HG03135 (cell line): Measurements from ENCODE around the gene DHRS3.

Source experiments
- ATAC-seq: cut with Tn5 transposase; IDR thresholded peaks from one replicate; pipeline ENCODE4 v1.9.1; 2021; ENCODE audit warnings: mild to moderate bottlenecking, moderate library complexity; ENCODE audit not compliant: unreplicated experiment

Gene DHRS3

DNA sequence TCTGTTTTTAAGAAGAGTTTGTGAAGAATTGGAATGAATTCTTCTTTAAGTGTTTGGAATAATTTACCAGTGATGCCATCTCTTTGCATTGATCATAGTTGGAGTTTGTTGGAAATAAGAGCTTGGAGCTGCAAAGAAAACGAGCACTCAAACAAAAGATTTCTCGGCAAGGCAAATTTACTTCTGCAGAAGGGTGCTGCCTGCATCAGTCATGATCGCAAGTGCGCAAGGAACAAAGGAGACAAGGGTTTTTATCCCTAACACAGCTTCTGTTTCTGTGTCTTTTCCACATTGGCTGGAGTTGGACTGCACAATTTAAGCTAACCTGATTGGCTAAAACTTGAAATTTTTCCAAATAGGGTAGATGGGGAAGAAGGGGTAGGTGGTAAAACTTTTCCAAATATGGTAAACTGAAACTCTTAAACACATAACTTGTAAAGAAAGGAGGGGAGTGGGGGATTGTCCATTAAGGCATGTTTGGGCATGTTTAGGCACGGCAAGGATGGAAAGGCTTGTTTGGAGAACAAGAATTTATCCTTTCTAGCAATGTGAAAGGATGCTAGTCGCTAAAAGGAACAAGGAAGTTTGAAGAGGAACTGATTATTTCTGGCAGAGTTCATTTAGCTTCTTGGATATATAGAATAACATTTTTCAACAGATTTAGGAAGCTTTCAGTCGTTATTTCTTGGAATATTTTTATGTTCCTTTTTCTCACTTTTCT, 22.4 kb upstream of the DHRS3 start:
- no peak for ATAC-seq

DNA sequence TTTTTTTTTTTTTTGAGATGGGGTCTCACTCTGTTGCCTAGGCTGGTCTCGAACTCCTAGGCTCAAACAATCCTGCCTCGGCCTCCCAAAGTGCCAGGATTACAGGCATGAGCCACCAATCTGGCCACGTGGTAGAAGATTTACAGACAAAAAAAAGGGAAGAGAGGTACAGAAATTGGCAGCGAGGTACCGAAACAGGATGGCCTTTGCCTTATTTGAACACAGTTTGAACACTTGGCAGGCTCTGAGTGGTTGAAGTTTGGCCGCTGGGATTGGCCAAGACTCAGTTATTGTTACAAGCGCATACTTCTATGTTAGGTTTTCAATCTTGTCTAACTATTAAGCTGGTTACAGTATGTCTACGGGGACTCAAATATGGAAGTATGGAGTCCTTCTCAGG, 19.7 kb upstream of the DHRS3 start:
- ATAC-seq = no peak

DNA sequence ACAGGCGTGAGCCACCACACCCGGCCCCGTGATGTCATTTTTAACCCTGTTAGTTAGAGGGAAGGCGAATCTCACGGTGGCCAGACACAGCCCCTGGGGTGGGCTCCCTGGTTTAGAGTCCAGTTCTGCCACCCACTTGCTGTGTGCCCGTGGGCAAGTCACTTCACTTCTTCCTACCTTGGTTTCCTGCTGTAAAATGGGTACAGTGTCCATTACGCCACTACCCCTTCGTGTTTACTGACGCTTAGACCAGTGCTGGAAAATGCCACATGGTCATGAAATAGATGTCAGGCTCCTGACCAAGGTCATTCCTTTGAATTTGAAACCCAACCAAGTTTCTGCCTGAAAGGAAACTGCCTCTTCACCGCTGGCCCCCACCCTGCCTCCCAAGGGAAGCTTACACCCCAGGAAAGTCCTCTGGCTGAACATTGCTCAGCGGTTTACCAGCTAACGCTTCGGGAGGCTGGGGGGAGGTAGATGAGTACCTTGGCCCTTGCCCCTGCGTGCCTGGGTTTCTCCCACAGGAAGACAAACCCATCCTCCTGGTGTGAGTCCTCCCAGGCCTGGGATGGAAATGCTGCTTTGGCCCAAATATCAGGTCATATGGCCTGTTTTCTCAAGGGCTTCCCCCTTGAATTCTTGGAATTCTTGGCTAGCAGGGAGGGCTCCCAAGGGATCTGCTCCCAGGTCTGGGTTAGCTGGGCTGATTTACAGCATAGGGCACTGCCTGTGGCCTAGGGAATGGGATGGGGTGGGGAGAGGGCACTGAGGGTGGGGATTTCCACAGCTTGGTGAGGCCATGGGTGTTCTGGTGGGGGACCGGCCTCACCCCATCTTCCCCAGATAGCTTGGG, 18.3 kb upstream of the DHRS3 start:
- ATAC-seq = no peak

DNA sequence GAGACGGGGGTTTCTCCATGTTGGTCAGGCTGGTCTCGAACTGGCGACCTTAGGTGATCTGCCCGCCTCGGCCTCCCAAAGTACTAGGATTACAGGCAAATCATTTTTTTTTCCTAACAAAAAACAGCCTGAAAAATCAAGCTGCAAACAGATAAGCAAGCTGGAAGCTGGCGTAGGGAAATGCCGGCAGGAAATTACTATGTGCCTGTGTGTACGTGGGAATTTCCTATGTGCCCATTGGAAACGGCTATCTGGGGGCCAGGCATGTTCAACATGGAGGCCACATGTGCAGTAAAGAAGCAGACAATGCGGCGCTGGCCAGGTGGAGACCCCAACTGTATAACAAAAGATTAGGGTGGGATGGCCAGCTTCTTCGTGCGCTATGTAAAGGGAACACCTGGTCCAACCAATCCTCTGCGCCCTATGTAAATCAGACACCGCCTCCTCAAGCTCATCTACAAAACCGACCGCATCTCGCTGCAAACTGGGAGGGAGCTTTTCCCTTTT, 16.7 kb upstream of the DHRS3 start:
- no peak for ATAC-seq

DNA sequence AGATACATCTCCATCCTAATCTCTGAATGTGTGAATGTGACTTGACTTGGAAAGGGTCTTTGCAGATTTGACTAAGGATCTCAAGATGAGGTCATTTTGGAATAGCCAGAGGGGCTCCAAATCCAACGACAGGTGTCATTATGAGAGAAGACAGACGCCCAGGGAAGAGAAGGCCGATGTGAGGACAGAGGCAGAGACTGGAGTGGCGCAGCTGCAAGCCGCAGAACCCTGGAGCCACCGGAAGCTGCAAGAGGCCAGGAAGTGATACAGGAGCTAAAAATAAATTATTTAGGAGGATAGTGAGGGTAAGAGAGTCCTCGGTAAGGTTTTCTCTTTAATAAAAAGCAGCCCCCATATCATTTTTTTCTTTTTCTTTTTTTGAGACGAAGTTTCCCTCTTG, 16.1 kb upstream of the DHRS3 start:
- ATAC-seq = no peak

DNA sequence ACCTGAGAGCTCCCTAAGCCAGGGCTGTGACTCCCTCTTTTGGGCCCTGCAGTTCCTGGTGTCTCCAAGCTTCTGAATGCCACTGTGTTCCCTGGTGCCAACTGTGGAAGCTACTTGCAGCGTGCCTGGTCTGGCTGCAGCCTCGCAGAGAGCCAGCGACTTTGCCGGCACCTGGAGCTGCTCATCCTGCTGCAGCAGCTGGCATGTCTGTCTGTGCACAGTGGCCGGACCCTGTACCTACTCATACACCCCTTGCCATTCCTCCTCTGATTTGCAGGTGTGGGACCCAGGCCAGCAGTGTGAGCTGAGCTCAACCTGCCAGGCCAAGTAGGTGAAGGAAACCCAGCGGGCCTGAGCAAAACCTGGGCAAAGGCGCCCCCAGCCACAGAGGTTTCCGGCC, 13.6 kb upstream of the DHRS3 start:
- no peak for ATAC-seq

DNA sequence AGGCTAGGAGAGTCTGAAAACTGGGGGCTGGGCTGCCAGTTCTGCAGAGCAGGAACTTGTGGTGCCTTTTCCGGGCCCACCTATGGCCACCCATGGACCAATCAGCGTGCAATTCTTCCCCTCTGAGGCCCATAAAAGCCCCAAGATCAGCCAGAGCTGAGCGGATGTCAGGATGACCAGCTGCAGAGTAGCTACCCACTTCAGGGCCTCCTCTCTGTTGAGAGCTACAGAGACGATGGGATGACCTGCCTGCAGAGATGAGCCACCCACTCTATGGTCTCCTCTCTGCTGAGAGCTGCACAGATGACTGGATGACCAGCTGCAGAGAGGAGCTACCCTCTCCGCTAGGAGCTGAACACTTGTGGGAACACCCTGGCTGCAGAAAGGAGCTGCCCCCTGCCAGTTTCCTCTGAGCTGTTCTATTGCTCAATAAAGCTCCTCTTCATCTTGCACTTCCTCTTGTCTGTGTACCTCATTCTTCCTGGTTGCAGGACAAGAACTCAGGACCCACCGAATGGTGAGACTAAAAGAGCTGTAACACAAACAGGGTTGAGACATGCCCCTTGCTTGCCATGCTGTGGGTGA, 13.0 kb upstream of the DHRS3 start:
- no peak for ATAC-seq

DNA sequence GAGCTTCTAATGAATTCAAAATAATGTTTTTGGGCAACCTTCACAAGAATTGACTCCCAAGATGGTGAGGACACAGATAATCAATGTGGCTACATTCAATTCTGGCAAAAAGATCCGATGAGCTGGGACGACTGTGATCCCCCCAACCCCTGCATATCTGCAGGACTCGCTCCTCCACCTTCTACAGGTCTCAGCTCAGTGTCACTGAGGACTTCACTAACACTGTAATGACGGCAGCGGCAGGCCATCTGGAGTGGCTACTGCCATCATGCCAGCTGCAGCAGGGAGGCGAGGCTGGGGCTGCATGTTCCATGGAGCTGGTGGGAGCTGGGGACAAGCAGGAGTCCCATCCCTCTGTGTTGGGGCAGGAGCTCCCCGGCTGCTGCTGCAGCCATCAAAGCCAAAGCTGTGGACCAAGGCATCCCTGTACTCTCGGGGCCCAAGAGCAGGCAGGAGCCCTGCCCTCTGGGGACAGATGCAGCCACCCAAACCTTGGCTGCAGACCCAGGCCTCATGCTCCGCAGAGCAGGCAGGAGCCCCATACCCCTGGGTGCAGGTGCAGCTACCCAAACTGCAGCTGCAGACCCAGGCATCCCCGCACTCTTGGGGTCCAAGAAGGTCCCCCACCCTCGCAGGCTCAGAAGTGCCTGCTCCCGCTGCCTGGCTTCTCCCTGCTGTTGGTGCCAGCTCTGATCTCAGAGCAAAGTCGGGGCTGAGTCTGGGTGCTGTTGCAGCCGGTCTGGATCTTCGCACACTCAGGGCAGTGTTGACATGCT, 12.2 kb upstream of the DHRS3 start:
- ATAC-seq = no peak

DNA sequence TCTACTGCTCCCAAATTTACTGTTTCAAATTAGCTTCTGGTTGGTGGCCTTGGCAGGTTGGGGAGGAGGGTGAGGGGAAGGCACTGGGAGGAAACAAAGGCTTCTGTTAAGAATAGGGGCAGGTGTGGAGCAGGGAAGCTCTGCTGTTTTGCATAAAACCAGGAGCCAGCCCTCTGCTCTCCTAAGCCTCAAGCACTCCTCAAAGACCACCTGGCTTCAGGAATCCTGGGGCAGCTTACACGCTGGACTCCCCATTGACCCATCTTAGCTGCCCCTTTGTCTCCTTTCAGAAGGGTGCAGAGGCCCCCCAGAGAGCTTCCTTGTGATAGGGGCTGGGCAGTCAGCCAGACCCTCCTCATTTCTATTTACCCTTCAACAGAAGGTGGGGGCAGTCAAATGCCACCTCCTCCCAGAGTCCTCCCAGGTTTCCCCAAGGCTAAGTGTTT, 11.5 kb upstream of the DHRS3 start:
- ATAC-seq = no peak

DNA sequence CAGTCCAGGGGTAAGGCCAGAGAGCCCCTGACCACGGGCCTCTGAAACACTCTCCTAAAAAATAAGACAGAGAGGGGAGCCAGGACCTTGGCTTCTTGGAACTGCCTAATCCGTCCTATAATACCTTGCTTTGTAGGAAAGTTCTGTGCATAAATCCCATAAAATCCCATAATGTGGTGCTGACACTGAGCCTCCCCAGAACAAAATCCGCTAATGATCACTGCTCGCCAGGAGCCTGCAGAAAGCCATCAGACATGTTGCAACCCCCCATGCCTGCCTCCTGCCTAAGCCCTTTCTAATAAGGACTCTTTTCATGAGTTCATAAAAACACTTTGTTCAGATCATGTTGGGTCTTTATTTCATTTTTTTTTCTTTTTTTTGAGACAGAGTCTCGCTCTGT, 9.3 kb upstream of the DHRS3 start:
- ATAC-seq = no peak

DNA sequence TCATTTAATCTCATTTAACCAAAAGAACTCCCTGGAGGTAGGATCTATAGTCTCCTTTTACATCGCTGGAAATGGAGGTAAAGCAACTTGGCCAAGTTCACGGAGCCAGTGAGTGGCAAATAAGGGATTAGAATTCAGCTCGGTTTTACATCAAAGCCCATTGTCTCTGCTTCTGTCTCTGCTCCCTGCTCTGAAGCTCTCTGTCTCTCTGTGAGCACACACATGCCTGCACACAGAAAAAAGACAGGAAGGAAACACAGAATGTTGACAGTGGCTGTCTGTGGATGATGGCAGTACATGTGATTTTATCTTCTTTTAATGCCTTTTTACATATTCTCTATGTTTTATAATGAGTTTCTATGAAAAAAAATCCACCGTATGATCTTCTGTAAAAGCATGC, 8.9 kb upstream of the DHRS3 start:
- no peak for ATAC-seq

DNA sequence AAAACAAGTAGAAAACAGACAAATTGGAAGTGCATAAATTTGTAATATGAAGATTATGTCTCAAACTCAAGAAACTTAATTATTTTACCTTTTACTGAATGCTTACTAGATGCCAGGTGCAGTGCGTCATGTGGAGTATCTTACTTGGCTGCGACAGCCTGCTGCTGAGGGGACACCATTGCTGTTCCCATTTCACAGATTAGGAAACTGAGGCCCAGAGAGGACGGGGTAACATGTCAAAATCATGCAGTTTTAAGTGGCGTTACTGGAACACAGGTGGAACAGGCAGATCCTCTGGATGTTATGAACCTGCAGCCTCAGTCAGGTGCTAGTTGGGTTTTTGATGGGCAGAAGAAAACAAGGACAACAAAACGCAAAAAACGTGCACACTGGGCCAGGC, 7.3 kb upstream of the DHRS3 start:
- ATAC-seq = no peak

DNA sequence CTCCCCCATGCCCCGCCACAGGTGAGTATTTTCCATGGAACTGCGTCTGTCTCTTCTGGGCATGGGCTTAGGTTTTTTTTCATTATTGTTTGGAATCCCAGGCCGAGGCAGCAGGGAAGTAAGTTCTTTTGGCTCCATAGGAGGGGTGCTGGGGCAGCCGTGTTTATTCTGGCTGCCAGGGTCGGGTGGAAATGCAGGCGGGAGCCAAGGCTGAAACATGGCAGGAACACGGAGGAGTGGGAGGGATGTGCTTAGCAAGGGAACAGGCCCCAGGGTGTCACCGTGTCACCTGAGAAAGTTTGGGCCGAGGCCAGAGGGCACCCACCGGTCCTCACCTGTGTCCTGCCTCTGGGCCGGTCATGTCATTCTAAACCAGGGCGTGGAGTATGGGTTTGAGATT, 4.5 kb upstream of the DHRS3 start:
- ATAC-seq = no peak

DNA sequence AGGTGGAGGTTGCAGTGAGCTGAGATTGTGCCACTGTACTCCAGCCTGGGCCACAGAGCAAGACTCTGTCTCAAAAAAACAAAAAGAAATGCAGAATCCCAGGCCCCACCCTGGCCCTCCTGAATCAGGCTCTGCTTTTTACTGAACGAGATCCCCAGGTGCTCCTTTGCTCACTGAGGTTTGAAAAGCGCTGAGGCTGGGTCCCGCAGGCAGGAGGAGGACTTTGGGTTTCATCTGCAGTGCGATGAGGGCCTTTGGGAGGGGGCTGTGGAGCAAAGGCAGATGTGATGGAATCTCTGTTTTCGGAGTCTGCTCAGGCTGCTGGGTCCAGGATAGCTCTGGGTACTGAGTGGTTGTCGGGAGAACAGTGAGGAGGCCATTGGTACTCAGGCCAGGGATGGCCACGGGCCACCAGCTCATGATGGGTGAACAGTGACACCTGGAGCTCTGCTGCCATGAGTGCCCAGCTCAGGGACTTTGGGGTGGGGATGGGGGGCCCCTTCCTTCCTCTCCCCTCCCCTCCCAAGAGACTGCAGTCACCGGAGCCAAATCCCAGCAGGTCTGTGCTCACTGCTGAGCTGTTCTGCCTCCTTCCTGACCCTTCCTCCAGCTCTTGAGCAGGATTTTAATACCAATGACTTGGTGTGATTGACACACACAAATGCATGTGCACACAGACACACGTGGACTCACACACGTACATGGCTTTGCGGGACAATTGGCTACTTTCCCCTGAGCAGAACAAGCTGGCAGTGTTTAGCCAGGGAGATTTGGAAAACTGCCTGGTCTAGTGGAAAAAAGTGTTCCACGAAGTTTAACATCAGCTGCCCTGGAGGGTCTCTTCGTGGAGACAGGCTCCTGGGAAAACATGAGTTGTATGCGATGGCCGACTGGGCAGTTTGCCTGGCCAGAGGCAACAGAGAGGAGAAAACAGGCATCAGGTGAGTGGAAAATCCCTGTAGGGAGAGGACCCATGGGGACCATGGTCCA, 3.6 kb upstream of the DHRS3 start:
- no peak for ATAC-seq

DNA sequence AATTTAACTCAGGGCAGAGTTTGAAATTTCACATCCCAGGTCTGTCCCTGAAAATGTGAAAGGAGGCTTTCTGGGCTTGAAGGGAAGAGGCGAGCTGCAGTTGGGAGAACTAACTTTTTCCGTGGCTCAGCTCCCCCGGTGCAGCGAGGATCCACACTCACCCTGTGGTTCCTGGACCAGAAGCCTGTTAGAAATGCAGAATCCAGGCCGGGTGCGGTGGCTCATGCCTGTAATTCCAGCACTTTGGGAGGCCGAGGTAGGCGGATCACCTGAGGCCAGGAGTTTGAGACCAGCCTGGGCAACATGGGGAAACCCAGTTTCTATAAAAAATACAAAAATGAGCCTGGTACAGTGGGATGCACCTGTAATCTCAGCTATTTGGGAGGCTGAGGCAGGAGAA, 2.9 kb upstream of the DHRS3 start:
- ATAC-seq = no peak

DNA sequence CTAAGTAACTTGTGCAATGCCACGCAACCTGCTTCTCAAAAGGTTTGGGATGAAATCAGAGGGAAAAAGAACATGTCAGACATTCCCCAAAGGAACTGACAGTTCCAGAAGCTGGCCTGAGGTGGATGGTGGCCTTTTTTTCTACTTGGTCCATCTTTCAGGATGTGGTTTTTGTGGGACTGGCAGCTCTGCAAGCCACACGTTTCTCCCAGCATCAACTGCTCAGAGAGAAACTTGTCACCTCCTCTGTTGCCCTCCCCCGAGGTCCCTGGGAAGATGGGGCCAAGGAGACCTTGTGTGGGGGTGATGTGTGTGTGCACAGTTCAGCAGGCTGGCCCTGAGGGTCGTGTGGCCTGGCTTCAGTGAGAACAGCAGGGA, 2.5 kb upstream of the DHRS3 start:
- no peak for ATAC-seq

DNA sequence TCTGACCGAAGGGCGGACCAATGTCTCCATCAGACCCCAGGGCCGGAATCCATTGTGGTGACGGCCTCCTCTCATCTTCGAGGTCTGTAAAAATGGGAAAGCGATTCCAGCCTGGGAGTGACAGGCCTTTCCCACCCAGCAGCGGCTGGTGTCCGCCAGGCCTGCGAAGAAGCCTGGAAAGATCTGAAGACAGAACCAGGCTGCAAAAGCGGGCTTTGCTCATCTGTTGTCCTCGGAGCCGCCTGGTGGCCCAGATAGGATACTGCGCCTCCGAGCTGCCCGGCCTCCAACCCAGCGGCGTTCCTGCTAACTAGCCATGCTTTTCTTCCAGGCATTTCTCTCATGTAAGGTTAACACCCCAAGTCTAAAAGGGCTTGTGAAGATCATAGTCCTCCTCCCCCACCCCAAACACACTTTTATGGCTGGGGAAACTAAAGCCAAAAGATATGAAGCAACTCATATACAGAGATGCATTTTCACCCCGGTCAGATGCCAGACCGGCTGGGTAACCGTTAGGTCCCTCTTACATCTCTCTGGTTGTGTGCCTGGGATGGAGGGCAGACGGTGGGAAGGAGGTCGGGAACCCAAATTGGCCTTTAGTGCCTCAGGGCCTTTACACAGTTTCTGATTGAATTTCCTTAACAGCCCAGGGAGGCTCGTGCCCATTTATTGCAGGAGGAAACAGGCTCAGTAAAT, 1.9 kb upstream of the DHRS3 start:
- peak; percentile 59 for ATAC-seq

DNA sequence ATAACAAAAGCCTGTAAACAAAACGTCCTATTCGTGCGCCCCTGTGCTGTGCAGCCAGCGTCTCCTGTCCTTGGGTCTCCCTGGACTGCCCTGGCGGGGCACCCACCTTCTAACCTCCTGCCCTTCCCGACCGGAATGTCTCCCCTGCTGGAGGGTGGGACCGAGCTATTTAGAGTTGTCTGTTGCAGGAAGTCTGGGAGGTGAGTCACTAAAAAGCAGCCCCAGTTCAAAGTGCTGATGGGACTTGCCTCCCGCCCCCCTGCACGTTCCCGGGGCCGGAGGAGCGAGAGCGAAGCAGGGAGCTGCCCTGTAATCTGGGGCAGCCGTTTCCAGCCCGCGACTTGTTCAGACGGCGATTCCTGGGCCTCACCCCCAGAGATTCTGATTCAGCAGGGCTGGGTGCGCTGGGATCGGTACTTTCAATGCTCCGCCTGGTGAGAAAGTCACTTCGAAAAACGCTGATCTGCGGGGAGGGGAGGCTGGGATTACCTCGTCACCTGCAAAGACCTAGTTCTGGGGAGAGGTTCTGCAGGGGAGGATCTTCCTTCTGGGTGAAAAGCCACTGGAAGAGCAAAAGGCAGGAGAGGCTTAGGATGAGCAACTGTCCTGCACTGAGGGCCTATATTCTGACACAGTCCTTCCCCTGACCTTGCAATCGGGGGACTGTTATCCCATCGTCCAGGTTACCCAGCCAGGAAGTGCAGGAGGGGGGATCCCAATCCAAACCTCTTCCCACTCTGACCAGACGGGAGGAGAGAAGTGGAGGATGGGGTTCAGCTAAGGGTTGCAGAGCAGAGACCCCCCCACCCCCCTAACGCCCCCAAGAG, 1.2 kb upstream of the DHRS3 start:
- ATAC-seq = no peak

DNA sequence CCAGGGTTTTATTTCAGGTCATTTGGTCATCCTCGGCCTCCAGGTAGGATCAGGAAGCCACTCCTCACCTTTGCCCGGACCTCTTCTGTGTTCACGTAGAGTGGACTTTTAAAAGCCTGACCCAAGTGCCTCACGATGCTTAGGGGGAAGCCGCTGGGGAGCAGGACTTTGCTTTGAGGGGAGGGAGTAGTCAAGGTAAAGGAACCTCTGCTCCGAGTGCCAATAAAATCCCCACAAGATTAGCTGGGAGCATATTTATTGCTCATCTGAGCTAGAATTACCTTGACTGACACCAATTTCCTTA, 603 bp upstream of the DHRS3 start:
- ATAC-seq = no peak
